Measurements from ENCODE around the gene ZNF268.
"Not testable (repeated sequence)": the region's sequence is repeated elsewhere in the genome, so short reads cannot be mapped to it uniquely, and the experiment has no call there.

The ZNF268 gene

GRCh38 chr12:133227281-133227852 lies 46.1 kb downstream of the ZNF268 start:
- DNase-seq (ENCODE audit: low read depth) = no peak

- DNase-seq (ENCODE audit: low read depth) = no peak
Measured at GRCh38 chr12:133231001-133231400, 49.7 kb downstream of the ZNF268 start.

DNA sequence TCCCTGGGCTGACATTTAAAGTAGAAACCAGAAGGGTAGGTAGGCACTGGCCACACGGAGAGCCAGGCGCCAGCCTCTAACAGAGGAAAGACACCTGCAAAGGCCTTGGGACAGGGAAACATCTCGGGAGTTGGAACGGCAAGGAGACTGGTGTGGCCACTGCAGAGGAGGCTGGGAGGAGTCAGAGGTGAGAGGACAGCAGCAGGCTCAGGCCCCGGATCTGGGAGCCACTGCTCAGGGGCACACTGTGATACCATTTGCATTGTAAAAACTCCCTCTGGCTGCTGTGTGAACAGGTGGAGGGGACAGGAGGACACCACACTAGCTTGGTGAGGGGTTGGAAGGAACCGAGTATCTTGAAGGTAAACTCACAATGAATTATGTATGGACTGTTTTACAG lies 51.7 kb downstream of the ZNF268 start:
- no peak for DNase-seq (ENCODE audit: low read depth)

- no peak for DNase-seq (ENCODE audit: low read depth)
Measured at GRCh38 chr12:133233993-133234564, 52.8 kb downstream of the ZNF268 start.

GRCh38 chr12:133234971-133235370 lies 53.7 kb downstream of the ZNF268 start:
- DNase-seq (ENCODE audit: low read depth) = no peak

- no peak for DNase-seq (ENCODE audit: low read depth)
Measured at GRCh38 chr12:133235401-133236112, 54.3 kb downstream of the ZNF268 start, which contains the start of gene ANHX. TSS of gene ANHX (minus strand) at chr12:133235877. CDS start at chr12:133234356, 1,521 bp downstream.

DNA sequence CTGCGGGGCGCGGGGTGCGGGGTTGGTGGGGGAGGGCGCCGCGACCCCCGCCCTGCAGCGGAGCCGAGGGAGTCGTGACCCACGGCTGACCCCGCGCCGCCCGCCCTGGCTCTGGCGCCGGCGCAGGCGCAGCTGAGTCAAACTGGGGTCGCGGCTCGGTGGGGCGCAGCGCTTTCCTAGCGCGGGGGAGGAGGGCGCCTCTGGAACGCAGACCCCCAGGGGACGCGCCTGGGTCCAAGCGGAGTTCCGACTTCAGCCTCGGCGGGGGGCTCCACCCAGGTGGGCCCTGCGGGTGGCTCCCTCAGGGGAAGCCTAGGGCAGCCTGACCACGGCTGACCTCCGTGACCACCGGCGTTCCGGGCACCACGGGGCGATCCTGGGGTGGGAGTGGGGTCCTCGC lies 54.8 kb downstream of the ZNF268 start:
- DNase-seq (ENCODE audit: low read depth) = no peak

- DNase-seq (ENCODE audit: low read depth) = no peak
Measured at GRCh38 chr12:133236556-133236955, 55.3 kb downstream of the ZNF268 start.

GRCh38 chr12:133251732-133252131 lies 70.4 kb downstream of the ZNF268 start:
- DNase-seq (ENCODE audit: low read depth) = no peak

GRCh38 chr12:133255833-133256232 lies 74.5 kb downstream of the ZNF268 start:
- not testable (repeated sequence) for DNase-seq (ENCODE audit: low read depth)

- no peak for DNase-seq (ENCODE audit: low read depth)
Measured at GRCh38 chr12:133256321-133256720, 75.0 kb downstream of the ZNF268 start.

- no peak for DNase-seq (ENCODE audit: low read depth)
Measured at GRCh38 chr12:133264173-133264572, 82.9 kb downstream of the ZNF268 start.
